Smooth muscle cell (in vitro differentiated cells): ENCODE data around the gene GNAT1. TPM values are rescaled to one million over a fixed set of nuclear protein-coding genes. Genes with fewer than 3 reads are reported as not detected.

ENCODE experiments used
- DNase-seq: peaks from one replicate; lab custom pipeline; 2025; ENCODE audit not compliant: unreplicated experiment; lab: John Stamatoyannopoulos, UW
- H2AFZ ChIP-seq: fragments of 200-600 bp; sonication (generic); 2 replicates; pipeline ENCODE4 v1.6.0; 2016; ENCODE audit warnings: antibody characterized with exemption, low read depth, mild to moderate bottlenecking
- H3F3A ChIP-seq: fragments of 200-600 bp; sonication (generic); 2 replicates; pipeline ENCODE4 v1.6.0; 2017; ENCODE audit warnings: antibody characterized with exemption, low read depth
- H3K27ac ChIP-seq: fragments of 200-600 bp; sonication (generic); 2 replicates; pipeline ENCODE4 v1.5.1; 2016; ENCODE audit warnings: low read depth, mild to moderate bottlenecking
- H3K27me3 ChIP-seq: fragments of 200-600 bp; sonication (generic); 2 replicates; pipeline ENCODE4 v1.6.1; 2016; ENCODE audit warnings: low read depth, mild to moderate bottlenecking
- H3K36me3 ChIP-seq: fragments of 200-600 bp; sonication (generic); 2 replicates; pipeline ENCODE4 v1.5.1; 2016; ENCODE audit warnings: low read depth
- H3K4me1 ChIP-seq: fragments of 200-600 bp; sonication (generic); 2 replicates; pipeline ENCODE4 v1.5.1; 2016; ENCODE audit warnings: low read depth
- H3K4me2 ChIP-seq: fragments of 200-600 bp; sonication (generic); 2 replicates; pipeline ENCODE4 v1.6.0; 2016; ENCODE audit warnings: mild to moderate bottlenecking
- H3K4me3 ChIP-seq: fragments of 200-600 bp; sonication (generic); 2 replicates; pipeline ENCODE4 v1.5.1; 2016; ENCODE audit warnings: mild to moderate bottlenecking
- H3K79me2 ChIP-seq: fragments of 200-600 bp; sonication (generic); 2 replicates; pipeline ENCODE4 v1.6.0; 2016; ENCODE audit warnings: low read depth, mild to moderate bottlenecking
- H3K9ac ChIP-seq: fragments of 200-600 bp; sonication (generic); 2 replicates; pipeline ENCODE4 v1.6.0; 2016; ENCODE audit warnings: low read depth
- H3K9me3 ChIP-seq: fragments of 200-600 bp; sonication (generic); replicated peaks from 2 replicates; pipeline ENCODE4 v1.5.1; 2016; ENCODE audit warnings: low read depth
- H4K20me1 ChIP-seq: fragments of 200-600 bp; sonication (generic); 2 replicates; pipeline ENCODE4 v1.6.0; 2016; ENCODE audit warnings: low read depth
- WGBS: methylation state at CpG from one replicate; pipeline ENCODE4 v1.1.7; 2016; ENCODE audit warnings: low lambda C conversion rate; 5-methylcytosine and 5-hydroxymethylcytosine counted together
- polyA plus RNA-seq: library from polyadenylated mRNA; unstranded; fragments of >200 nt; fragmentation: Nextera tagmentation; extraction: Ambion mirVana; gene quantifications from 2 replicates; pipeline ENCODE4 v1.2.1, GENCODE V29; 2016
- total RNA-seq: library from RNA; depleted of rRNA; stranded (reverse); fragments of >200 nt; gene quantifications from 2 replicates; pipeline ENCODE4 v1.2.3, GENCODE V29; 2014
- TF ChIP-seq, protein P1 (sequence below): fragments of 200-600 bp; sonication (generic); IDR thresholded peaks from 2 replicates; pipeline ENCODE4 v1.5.1; 2017; ENCODE audit warnings: borderline replicate concordance, mild to moderate bottlenecking, antibody characterized with exemption; ENCODE audit not compliant: insufficient read depth, poor library complexity, severe bottlenecking

The GNAT1 gene
- total and polyA plus RNA-seq, 2 experiments from 2014 or later: not detected

DNA sequence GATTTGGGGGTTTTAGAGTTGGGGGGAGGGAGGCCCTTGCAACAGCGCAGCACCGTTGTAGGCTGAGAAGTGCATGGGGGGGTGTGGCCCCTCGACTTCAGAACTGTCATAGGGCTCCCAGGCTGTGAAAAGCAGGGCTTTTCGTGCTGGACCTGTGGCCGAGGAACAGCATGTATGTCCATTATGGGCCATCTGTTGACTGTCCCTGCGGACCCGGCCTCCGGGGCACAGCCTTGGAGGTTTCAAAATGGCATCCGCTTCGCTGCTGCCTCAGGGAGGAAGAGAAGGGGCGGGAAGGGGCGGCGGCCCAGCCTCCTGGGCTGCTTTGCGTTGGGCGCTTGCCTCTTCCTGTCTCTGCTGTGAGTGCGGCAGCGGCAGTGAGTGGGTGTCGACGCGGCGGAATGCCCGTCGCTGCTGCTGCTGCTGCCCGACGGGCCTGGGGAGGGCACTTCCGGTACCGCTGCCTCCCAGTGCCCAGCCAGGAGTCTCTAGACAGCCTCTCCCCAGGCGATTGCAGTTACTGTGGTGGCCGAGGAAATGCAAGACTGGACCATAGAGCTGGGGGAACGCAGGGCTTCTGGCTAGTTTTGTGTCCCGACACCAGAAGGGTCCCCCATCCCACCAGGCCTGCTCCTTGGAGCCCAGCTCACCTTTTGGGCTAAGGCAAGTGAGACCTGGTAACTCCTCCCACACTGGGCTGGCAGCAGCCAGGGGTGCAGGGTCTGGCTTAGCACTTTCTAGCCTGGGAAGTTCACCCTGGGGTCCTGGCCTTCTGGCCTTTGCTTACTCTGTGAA, 46.5 kb downstream of the GNAT1 start:
- Histone ChIP-seq H3K9me3 (no peaks in the 10 kb centered on the region), H3K4me2 (peak overlapping the region; percentile 89), H3K9ac (peak overlapping the region; percentile 78), H3K4me1 (peaks cover 52% of the 10 kb centered on the region), H3K27ac (peak overlapping the region; percentile 73), H3K79me2 (peaks cover 70% of the 10 kb centered on the region), H3K36me3 (no peaks in the 10 kb centered on the region), H3F3A (peaks cover 4% of the 10 kb centered on the region), H4K20me1 (peaks cover 64% of the 10 kb centered on the region), H3K27me3 (no peaks in the 10 kb centered on the region), H2AFZ (no peak overlapping the region), H3K4me3 (peak overlapping the region; percentile 74)
- WGBS: 5% methylated on average over 30 of the region's 31 CpGs
- TF ChIP-seq, protein P1, sequence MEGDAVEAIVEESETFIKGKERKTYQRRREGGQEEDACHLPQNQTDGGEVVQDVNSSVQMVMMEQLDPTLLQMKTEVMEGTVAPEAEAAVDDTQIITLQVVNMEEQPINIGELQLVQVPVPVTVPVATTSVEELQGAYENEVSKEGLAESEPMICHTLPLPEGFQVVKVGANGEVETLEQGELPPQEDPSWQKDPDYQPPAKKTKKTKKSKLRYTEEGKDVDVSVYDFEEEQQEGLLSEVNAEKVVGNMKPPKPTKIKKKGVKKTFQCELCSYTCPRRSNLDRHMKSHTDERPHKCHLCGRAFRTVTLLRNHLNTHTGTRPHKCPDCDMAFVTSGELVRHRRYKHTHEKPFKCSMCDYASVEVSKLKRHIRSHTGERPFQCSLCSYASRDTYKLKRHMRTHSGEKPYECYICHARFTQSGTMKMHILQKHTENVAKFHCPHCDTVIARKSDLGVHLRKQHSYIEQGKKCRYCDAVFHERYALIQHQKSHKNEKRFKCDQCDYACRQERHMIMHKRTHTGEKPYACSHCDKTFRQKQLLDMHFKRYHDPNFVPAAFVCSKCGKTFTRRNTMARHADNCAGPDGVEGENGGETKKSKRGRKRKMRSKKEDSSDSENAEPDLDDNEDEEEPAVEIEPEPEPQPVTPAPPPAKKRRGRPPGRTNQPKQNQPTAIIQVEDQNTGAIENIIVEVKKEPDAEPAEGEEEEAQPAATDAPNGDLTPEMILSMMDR: no peak
- peak; percentile 51 for DNase-seq

DNA sequence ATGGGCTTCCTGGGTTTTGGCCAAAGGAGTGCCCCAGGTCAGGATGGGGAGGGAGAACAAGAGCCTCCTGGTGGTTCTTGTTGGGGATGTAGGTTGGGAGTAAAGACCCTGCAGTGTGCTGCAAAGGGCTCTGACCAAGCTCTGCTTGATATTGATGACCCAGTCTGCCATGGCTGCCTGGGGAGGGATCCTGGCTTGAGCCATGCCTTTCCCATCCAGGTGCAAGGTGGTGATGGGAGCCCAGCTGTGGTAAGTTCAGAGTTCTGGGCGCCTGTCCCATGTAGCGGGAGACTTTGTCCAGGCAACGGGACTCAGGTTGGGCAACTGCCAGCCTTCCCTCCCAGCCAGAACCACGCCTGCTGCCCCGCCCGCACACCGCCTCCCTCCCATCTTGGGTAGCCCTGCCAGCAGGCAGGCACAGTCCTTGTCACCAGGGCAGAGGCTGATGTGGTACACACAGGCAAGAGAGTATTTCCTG, 47.2 kb downstream of the GNAT1 start:
- WGBS: 84% methylated on average over 7 of the region's 7 CpGs
- H3F3A ChIP-seq: peaks cover 7% of the 10 kb centered on the region

DNA sequence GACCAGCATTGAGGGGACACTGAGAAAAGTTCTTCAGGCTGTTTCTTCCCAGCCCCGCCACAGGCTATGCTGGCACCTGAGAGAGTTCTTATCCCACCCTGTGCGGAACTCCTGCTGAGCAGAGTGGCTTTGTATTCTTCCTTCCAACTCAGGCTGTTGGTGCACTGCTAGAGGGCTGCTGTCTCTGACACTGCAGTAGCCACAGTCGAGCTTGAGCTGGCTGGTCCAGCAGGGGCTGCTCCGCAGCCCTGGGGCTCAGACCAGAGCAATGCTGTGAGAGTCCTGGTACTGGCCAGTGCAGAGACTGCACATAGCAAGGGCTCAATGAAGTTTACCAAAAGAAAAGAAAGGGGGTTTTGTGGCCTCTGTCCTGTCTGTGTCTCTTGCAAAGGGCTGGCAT, 48.2 kb downstream of the GNAT1 start:
- peaks cover 78% of the 10 kb centered on the region for H4K20me1 ChIP-seq
- H3K4me2 ChIP-seq: no peak overlapping the region
- no peaks in the 10 kb centered on the region for H3K27me3 ChIP-seq
- WGBS: 83% methylated on average over 4 of the region's 4 CpGs
- peak overlapping the region; percentile 93 for H3K27ac ChIP-seq
- DNase-seq: no peak
- no peak overlapping the region for H3K9ac ChIP-seq
- TF ChIP-seq, protein P1: no peak
- no peaks in the 10 kb centered on the region for H3K9me3 ChIP-seq
- no peaks in the 10 kb centered on the region for H3K36me3 ChIP-seq
- H3K4me1 ChIP-seq: peaks cover 48% of the 10 kb centered on the region
- no peak overlapping the region for H2AFZ ChIP-seq
- peaks cover 15% of the 10 kb centered on the region for H3F3A ChIP-seq
- H3K4me3 ChIP-seq: no peak overlapping the region
- peaks cover 87% of the 10 kb centered on the region for H3K79me2 ChIP-seq

More for the DNA sequence above, 47.2 kb downstream of the GNAT1 start:
- Histone ChIP-seq H3K4me2 (peak overlapping the region; percentile 89), H3K4me3 (peak overlapping the region; percentile 74), H3K9me3 (no peaks in the 10 kb centered on the region), H2AFZ (no peak overlapping the region), H3K27me3 (no peaks in the 10 kb centered on the region), H3K9ac (peak overlapping the region; percentile 76), H3K79me2 (peaks cover 76% of the 10 kb centered on the region), H3K36me3 (no peaks in the 10 kb centered on the region), H3K27ac (peak overlapping the region; percentile 73), H4K20me1 (peaks cover 70% of the 10 kb centered on the region), H3K4me1 (peaks cover 48% of the 10 kb centered on the region)
- DNase-seq: no peak
- TF ChIP-seq, protein P1: no peak
